ENCODE results near the gene PRR19.

PRR19 gene

DNA sequence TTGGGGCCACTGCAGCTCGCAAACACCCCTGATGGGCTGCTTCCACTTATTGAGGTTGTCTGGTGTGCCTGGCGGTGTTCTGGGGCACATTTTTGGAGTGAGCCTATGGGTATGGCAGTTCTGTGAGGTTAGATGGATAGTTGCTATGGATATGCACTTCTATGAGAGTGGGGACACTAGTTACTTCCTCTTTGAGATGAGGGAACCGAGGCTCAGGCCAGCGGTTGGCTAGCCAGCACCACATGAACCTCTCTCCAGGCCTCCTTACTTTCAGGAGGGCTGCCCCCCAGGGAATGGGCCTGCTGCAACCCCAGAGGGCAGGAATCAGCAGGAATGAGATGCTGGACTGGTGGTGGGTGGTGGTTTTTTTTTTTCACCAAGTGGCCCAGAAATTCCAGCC, 13.5 kb upstream of the PRR19 start:
- TF ChIP-seq, protein P1, sequence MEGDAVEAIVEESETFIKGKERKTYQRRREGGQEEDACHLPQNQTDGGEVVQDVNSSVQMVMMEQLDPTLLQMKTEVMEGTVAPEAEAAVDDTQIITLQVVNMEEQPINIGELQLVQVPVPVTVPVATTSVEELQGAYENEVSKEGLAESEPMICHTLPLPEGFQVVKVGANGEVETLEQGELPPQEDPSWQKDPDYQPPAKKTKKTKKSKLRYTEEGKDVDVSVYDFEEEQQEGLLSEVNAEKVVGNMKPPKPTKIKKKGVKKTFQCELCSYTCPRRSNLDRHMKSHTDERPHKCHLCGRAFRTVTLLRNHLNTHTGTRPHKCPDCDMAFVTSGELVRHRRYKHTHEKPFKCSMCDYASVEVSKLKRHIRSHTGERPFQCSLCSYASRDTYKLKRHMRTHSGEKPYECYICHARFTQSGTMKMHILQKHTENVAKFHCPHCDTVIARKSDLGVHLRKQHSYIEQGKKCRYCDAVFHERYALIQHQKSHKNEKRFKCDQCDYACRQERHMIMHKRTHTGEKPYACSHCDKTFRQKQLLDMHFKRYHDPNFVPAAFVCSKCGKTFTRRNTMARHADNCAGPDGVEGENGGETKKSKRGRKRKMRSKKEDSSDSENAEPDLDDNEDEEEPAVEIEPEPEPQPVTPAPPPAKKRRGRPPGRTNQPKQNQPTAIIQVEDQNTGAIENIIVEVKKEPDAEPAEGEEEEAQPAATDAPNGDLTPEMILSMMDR (conservative IDR thresholded peaks at IDR 0.05; ENCODE audit: control insufficient read depth, insufficient read depth, low read depth, low read length) = no peak
- no peak for DNase-seq (ENCODE audit: low read depth)
- no peak overlapping the region for H3K4me3 ChIP-seq (ENCODE audit: control insufficient read depth, low read depth, low read length)

DNA sequence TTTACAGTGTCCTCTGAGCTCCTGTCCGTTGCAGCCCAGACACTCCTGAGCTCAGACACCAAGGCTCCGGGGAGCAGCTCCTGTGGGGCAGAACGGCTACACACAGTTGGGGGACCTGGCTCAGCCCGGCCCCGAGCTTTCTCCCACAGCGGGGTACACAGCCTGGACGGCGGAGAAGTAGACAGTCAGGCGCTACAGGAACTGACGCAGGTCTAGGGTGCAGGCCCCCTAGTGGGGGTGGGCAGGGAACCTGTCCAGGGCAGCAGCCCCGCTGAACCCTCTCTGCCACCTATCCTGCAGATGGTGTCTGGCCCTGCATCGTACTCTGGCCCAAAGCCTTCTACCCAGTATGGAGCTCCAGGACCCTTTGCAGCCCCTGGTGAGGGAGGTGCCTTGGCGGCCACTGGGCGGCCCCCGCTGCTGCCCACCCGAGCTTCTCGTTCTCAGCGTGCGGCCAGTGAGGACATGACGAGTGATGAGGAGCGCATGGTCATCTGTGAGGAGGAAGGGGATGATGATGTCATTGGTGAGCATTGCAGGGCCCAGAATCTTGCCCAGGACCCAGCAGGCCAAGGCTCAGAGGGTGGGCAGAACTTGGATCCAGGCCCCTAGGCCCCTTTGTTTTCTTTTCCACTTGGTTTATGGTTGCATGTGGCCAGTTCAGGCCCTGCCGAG, 12.9 kb upstream of the PRR19 start:
- H3K4me3 ChIP-seq (ENCODE audit: control insufficient read depth, low read depth, low read length) = no peak overlapping the region
- TF ChIP-seq, protein P1 (conservative IDR thresholded peaks at IDR 0.05; ENCODE audit: control insufficient read depth, insufficient read depth, low read depth, low read length) = no peak
- DNase-seq (ENCODE audit: low read depth) = no peak

DNA sequence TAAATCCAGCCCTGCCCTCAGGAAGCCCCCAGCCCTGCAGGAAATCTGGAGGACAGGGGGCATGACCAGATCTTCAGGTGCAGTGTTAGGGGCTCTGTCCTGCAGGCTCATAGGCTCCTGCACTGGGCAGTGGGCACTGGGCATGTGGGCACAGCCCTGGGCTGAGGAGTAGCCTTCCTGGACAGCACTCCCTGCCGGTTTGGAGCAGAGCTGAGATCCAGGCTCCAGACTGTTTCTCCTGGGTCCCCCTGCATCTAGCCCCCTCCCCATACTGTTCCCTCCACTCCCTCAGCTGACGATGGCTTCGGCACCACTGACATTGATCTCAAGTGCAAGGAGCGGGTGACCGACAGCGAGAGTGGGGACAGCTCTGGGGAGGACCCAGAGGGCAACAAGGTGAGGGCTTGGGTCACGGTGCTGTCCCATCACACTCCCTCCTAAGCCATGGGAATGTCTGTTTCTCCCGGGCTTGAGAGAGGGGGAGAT, 12.3 kb upstream of the PRR19 start:
- no peak for DNase-seq (ENCODE audit: low read depth)
- TF ChIP-seq, protein P1 (conservative IDR thresholded peaks at IDR 0.05; ENCODE audit: control insufficient read depth, insufficient read depth, low read depth, low read length) = no peak
- no peak overlapping the region for H3K4me3 ChIP-seq (ENCODE audit: control insufficient read depth, low read depth, low read length)

DNA sequence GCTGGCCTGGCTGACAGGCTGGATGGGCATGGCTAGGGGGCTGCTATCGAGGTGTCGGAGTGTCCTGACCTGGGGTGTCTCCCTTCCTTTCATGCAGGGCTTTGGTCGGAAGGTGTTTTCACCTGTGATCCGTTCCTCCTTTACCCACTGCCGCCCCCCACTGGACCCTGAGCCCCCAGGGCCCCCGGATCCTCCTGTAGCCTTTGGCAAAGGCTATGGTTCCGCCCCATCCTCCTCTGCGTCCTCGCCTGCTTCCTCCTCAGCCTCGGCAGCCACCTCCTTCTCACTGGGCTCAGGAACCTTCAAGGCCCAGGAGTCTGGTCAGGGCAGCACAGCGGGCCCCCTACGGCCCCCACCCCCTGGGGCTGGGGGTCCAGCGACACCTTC, 11.8 kb upstream of the PRR19 start:
- no peak overlapping the region for H3K4me3 ChIP-seq (ENCODE audit: control insufficient read depth, low read depth, low read length)
- TF ChIP-seq, protein P1 (conservative IDR thresholded peaks at IDR 0.05; ENCODE audit: control insufficient read depth, insufficient read depth, low read depth, low read length) = no peak
- no peak for DNase-seq (ENCODE audit: low read depth)

DNA sequence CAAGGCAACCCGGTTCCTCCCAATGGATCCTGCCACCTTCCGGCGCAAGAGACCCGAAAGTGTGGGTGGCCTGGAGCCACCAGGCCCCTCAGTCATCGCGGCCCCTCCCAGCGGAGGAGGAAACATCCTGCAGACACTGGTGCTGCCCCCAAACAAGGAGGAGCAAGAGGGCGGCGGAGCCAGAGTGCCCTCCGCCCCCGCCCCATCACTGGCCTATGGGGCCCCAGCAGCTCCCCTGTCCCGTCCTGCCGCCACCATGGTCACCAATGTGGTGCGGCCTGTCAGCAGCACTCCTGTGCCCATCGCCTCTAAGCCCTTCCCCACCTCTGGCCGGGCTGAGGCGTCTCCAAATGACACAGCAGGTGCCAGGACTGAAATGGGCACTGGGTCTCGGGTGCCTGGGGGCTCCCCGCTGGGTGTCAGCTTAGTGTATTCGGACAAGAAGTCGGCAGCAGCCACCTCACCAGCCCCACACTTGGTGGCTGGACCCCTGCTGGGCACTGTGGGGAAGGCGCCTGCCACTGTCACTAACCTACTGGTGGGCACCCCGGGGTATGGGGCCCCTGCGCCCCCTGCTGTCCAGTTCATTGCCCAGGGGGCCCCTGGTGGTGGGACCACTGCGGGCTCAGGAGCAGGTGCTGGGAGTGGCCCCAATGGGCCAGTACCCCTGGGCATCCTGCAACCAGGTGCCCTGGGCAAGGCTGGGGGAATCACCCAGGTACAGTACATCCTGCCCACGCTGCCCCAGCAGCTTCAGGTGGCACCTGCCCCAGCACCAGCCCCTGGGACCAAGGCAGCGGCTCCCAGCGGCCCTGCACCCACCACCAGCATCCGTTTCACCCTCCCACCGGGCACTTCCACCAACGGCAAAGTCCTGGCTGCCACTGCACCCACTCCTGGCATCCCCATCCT, 11.2 kb upstream of the PRR19 start:
- TF ChIP-seq, protein P1 (conservative IDR thresholded peaks at IDR 0.05; ENCODE audit: control insufficient read depth, insufficient read depth, low read depth, low read length) = peak; percentile 30
- no peak for DNase-seq (ENCODE audit: low read depth)
- no peak overlapping the region for H3K4me3 ChIP-seq (ENCODE audit: control insufficient read depth, low read depth, low read length)

DNA sequence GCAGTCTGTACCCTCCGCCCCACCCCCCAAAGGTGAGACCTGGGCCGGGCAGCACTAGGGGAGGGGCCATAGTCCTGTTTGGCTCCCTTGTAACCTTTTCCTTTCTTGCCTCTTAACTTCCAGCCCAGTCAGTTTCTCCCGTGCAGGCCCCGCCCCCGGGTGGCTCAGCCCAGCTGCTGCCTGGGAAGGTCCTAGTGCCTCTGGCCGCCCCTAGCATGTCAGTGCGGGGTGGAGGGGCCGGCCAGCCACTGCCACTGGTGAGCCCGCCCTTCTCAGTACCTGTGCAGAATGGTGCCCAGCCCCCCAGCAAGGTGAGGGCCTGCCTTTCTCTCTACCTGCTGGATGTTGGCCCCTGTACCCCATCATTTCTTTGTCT, 10.5 kb upstream of the PRR19 start:
- no peak overlapping the region for H3K4me3 ChIP-seq (ENCODE audit: control insufficient read depth, low read depth, low read length)
- TF ChIP-seq, protein P1 (conservative IDR thresholded peaks at IDR 0.05; ENCODE audit: control insufficient read depth, insufficient read depth, low read depth, low read length) = no peak
- no peak for DNase-seq (ENCODE audit: low read depth)
